GM12872 (cell line): ENCODE measurements around the gene RXFP1.

Experiments
- TF ChIP-seq, protein P1 (sequence below): IDR thresholded peaks from 3 replicates; pipeline ENCODE4 v1.5.1; 2011; ENCODE audit warnings: low read depth, mild to moderate bottlenecking, low read length, moderate library complexity; ENCODE audit not compliant: insufficient read depth

Gene RXFP1

DNA sequence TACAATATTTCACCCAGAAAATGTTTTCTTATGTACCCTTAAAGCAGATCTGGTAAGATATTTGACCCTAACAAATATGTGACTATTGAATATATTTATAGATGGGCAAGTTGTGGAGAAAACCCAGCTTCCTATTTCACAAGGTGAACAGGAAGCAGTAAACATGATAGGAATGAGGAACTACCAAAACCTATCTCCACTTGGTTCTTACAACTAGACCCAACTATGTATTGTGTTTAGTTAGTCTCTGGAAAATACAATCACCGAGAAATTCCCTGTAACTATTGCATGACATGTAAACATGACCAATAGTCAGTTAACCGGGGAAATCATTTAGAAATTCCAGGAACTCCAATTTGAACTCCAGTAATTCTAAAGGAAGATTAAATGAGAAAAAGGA is 8.4 kb upstream of the RXFP1 start:
- TF ChIP-seq, protein P1, sequence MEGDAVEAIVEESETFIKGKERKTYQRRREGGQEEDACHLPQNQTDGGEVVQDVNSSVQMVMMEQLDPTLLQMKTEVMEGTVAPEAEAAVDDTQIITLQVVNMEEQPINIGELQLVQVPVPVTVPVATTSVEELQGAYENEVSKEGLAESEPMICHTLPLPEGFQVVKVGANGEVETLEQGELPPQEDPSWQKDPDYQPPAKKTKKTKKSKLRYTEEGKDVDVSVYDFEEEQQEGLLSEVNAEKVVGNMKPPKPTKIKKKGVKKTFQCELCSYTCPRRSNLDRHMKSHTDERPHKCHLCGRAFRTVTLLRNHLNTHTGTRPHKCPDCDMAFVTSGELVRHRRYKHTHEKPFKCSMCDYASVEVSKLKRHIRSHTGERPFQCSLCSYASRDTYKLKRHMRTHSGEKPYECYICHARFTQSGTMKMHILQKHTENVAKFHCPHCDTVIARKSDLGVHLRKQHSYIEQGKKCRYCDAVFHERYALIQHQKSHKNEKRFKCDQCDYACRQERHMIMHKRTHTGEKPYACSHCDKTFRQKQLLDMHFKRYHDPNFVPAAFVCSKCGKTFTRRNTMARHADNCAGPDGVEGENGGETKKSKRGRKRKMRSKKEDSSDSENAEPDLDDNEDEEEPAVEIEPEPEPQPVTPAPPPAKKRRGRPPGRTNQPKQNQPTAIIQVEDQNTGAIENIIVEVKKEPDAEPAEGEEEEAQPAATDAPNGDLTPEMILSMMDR, result no peak

DNA sequence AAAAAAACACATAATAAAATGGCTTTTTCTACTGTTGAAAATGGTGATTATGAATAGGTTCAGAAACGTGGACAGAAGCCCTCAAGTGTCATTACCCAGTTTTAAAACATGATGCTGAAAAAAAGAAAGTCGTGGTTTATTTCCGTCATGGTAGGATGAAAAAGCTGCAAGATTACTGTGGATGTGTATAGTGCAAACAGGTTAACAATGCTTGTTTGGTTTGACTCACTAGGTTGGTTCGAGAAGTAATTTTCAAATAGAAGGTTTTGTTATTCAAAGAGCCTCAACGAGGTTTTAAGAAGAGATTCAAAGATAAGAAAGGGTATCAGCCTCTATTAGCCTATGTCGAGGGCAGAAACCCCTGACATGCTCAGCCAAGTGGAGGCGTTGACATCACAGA is 2.5 kb upstream of the RXFP1 start:
- TF ChIP-seq, protein P1, result no peak

DNA sequence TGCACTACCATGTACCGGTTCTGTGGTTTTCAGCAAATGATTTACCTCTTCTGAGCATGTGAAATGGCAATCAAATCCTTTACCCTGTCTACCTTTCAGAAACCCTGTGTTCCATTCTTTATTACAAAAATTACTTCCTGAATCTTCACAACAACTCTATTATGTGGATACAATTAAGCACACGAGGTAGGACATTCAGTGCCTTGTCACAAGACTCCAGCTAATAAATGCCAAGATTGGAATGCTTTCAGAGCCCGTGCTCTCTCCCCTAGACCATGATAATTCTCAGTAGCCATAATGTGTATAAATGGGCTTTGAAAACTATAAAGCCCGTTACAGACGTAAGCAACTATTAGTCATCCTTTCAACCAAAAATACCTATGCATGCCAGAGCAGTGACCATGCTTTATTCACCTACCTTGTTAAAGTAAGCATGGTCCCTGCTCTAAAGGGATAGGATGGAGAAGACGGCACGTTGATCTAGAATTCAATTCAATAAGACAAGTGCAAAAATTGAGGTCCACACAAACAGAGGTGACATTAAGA is 2.4 kb downstream of the RXFP1 start:
- TF ChIP-seq, protein P1, result no peak

DNA sequence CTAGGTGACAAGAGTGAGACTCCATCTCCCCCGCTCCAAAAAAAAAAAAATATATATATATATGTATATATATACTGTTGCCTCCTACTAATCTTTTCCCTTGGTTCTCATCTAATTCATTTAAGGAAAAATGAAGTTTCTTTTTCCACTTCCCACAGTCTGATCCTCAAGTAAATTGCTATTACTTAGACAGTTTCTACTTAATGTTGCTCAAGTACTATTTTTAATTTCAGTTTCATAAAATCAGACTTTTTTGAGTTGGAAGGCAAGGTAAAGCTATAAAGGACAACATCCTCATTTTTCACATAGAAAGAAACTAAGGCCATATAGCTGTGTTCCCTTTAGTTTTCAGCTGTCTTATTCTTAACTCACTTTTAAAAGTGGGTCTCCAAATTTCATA is 5.8 kb downstream of the RXFP1 start:
- TF ChIP-seq, protein P1, result no peak

DNA sequence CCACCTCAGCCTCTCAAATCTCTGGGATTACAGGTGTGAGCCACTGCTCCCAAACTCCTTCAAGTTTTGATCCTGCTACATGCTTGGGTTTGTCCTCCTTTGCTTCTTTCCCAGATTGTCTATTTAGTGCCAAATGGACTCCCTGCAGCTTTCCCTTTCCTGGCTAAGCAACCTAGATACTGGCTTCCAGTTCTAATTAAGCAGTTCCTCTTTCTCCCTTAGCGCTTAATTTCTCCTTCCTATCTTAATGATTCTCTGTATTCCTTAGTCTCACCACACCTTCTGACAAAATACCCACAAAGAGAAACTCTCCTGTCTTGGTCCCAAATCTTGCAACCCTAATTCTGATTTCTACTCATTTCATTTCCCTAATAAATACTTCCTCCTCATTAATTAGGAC is 7.8 kb downstream of the RXFP1 start:
- TF ChIP-seq, protein P1, result no peak

DNA sequence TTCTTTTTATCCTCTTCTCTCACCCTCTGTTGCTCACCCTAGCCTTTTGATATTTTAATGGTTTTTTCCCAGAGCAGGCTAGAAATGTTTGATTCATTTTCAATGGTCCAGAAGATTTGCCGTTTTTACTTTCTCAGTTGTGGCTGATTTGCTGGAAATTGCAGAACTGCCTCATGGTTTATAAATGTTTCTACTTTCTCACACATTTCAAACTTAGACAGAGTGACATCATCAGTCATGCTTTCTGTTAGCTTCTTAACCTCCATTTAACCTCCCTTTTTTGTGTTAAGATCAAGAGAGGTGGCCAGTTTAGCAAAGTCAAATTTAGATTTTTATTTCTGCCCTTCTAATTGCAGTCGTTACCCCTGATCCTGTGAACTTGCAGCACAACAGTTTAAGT is 8.7 kb downstream of the RXFP1 start:
- TF ChIP-seq, protein P1, result no peak

DNA sequence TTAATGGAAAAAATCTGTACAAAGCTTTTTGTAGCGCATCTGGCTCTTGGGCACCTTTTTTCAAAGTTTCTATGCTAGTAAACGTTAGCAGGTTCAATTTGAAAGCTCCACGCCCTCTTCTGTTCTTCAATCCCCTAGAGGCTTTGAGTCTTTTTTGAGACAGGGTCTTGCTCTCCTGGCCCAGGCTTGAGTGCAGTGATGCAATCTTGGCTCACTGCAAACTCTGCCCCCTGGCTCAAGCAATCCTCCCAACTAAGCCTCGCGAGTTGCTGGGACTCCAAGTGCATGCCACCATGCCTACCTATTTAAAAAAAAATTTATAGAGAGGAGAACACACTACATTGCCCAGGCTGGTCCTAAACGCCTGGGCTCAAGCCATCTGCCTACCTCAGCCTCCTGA is 9.2 kb downstream of the RXFP1 start:
- TF ChIP-seq, protein P1, result no peak
